Panc1 (cell line): ENCODE measurements around the gene THG1L. TPM values are rescaled to one million over a fixed set of nuclear protein-coding genes. Genes with fewer than 3 reads are reported as not detected.

ENCODE experiments used
- ATAC-seq: fragments of 200-7000 bp; cut with Tn5 transposase; 2 replicates; pipeline ENCODE4 v1.9.1; 2020; ENCODE audit warnings: mild to moderate bottlenecking, moderate library complexity
- BruUV-seq: library from RNA; stranded (reverse); fragments of 400-500 nt; replicated peaks from 2 replicates; lab custom pipeline; 2021; lab: Mats Ljungman, UMichigan
- CTCF ChIA-PET: fragments of 300-600 bp; sonication (Branson Sonifier 250); formaldehyde crosslinking; loops from one replicate; lab custom pipeline; 2022; ENCODE audit warnings: antibody characterized with exemption; lab: Charles Lee
- POLR2A ChIA-PET: fragments of 300-600 bp; sonication (Branson Sonifier 250); formaldehyde crosslinking; loops from one replicate; lab custom pipeline; 2022; ENCODE audit warnings: antibody characterized with exemption; lab: Charles Lee
- DNase-seq: peaks from one replicate; pipeline ENCODE4 v3.0.0-alpha.2; 2010; ENCODE audit warnings: low read depth, low spot score
- H3K27ac ChIP-seq: 2 replicates; pipeline ENCODE4 v1.5.1; 2011; ENCODE audit warnings: mild to moderate bottlenecking, low read length, inconsistent platforms
- H3K27me3 ChIP-seq: fragments of 200-500 bp; sonication (Bioruptor generic); 2 replicates; pipeline ENCODE4 v1.6.0; 2014; ENCODE audit warnings: low read length, inconsistent platforms; ENCODE audit not compliant: control insufficient read depth, insufficient read depth
- H3K36me3 ChIP-seq: fragments of 200-500 bp; sonication (Bioruptor generic); 2 replicates; pipeline ENCODE4 v1.5.1; 2014; ENCODE audit warnings: inconsistent platforms, mild to moderate bottlenecking, low read length, moderate library complexity; ENCODE audit not compliant: control insufficient read depth, insufficient read depth
- H3K4me1 ChIP-seq: 2 replicates; pipeline ENCODE4 v1.5.1; 2011; ENCODE audit warnings: inconsistent platforms, mild to moderate bottlenecking, low read length, moderate library complexity; ENCODE audit not compliant: control insufficient read depth, insufficient read depth
- H3K4me3 ChIP-seq, 2 experiments: 2 replicates each; pipeline ENCODE4 v1.5.1; 2011 to 2012; ENCODE audit warnings: low read depth in 2 of 2, low read length in 2 of 2, mild to moderate bottlenecking in 2 of 2, inconsistent platforms in 1 of 2, moderate library complexity in 1 of 2
- H3K9me3 ChIP-seq: fragments of 200-500 bp; sonication (Bioruptor generic); 2 replicates; pipeline ENCODE4 v1.5.1; 2014; ENCODE audit warnings: low read depth, mild to moderate bottlenecking, inconsistent platforms, low read length, moderate library complexity; ENCODE audit not compliant: control insufficient read depth, insufficient read depth
- POLR2AphosphoS5 ChIP-seq: IDR thresholded peaks from 2 replicates; pipeline ENCODE4 v1.6.1; 2012; ENCODE audit warnings: mild to moderate bottlenecking, low read depth, low read length, moderate library complexity
- SIN3A ChIP-seq: IDR thresholded peaks from 2 replicates; pipeline ENCODE4 v1.6.1; 2012; ENCODE audit warnings: low read depth, mild to moderate bottlenecking, low read length, moderate library complexity, borderline replicate concordance; ENCODE audit not compliant: insufficient read depth
- TCF7L2 ChIP-seq: IDR thresholded peaks from 2 replicates; pipeline ENCODE4 v1.6.1; 2011; ENCODE audit warnings: mild to moderate bottlenecking, low read depth, low read length, inconsistent platforms
- in situ Hi-C: cut with HindIII; loops from 2 replicates; pipeline ENCODE4 v1.10.0; 2016; ENCODE audit warnings: low sequenced_read_pairs, low pct_unique_long_range_greater_than_20kb
- intact Hi-C: fragments of 100-400 bp; cut with micrococcal nuclease; formaldehyde crosslinking; loops from one replicate; pipeline ENCODE4 v1.10.0; 2022; ENCODE audit not compliant: unreplicated experiment
- total RNA-seq: library from RNA; stranded (reverse); gene quantifications from one replicate; pipeline ENCODE4 v1.2.1, GENCODE V29; 2021; ENCODE audit not compliant: unreplicated experiment
- TF ChIP-seq, protein P1 (sequence below), 2 experiments: IDR thresholded peaks; 2 replicates each; pipeline ENCODE4 v1.6.1; 2011 to 2012; ENCODE audit warnings: low read depth in 2 of 2, control low read depth in 1 of 2, low read length in 1 of 2, mild to moderate bottlenecking in 1 of 2, moderate library complexity in 1 of 2; ENCODE audit not compliant: insufficient read depth in 1 of 2
- TF ChIP-seq, protein P2 (sequence below): fragments of 450-650 bp; IDR thresholded peaks from 2 replicates; pipeline ENCODE4 v1.5.1; 2017; ENCODE audit warnings: mild to moderate bottlenecking

The THG1L gene
- total RNA-seq, 1 experiment from 2014 or later = 15.4 TPM

DNA sequence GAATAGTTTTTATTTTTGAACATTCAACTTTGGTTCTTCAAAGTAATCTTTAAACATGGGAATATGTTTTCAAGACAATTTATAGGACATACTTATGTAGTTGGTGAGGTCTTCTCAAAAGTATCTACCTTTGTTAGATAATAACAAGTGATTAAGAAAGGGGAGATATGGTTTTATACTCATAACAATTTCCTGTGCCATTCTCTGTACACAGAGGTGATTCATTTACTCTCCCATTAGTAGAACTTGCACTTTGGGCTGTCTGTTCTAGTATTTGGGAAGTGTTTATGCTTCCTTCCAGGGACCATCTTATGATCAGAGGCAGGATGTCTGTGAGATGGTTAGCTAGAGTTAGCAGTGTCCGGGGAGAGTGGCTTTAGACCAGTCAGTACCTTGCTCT, 27.5 kb downstream of the THG1L start:
- ChIA-PET POLR2A (no interaction called here), CTCF (no interaction called here)
- Histone ChIP-seq H3K27ac (no peak overlapping the region), H3K4me3 (no peak overlapping the region), H3K9me3 (no peaks in the 10 kb centered on the region), H3K4me1 (no peaks in the 10 kb centered on the region; the same call in 1 of the 2 replicates), H3K27me3 (no peaks in the 10 kb centered on the region), H3K36me3 (no peaks in the 10 kb centered on the region)
- no TSS peak for BruUV-seq
- no peak for DNase-seq
- TF ChIP-seq, protein P1, sequence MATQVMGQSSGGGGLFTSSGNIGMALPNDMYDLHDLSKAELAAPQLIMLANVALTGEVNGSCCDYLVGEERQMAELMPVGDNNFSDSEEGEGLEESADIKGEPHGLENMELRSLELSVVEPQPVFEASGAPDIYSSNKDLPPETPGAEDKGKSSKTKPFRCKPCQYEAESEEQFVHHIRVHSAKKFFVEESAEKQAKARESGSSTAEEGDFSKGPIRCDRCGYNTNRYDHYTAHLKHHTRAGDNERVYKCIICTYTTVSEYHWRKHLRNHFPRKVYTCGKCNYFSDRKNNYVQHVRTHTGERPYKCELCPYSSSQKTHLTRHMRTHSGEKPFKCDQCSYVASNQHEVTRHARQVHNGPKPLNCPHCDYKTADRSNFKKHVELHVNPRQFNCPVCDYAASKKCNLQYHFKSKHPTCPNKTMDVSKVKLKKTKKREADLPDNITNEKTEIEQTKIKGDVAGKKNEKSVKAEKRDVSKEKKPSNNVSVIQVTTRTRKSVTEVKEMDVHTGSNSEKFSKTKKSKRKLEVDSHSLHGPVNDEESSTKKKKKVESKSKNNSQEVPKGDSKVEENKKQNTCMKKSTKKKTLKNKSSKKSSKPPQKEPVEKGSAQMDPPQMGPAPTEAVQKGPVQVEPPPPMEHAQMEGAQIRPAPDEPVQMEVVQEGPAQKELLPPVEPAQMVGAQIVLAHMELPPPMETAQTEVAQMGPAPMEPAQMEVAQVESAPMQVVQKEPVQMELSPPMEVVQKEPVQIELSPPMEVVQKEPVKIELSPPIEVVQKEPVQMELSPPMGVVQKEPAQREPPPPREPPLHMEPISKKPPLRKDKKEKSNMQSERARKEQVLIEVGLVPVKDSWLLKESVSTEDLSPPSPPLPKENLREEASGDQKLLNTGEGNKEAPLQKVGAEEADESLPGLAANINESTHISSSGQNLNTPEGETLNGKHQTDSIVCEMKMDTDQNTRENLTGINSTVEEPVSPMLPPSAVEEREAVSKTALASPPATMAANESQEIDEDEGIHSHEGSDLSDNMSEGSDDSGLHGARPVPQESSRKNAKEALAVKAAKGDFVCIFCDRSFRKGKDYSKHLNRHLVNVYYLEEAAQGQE (IDR thresholded peaks at IDR 0.05; ENCODE audit: insufficient read depth in 1 of 2, low read depth in 2 of 2, low read length in 1 of 2) = no peak
- TF ChIP-seq, protein P2, sequence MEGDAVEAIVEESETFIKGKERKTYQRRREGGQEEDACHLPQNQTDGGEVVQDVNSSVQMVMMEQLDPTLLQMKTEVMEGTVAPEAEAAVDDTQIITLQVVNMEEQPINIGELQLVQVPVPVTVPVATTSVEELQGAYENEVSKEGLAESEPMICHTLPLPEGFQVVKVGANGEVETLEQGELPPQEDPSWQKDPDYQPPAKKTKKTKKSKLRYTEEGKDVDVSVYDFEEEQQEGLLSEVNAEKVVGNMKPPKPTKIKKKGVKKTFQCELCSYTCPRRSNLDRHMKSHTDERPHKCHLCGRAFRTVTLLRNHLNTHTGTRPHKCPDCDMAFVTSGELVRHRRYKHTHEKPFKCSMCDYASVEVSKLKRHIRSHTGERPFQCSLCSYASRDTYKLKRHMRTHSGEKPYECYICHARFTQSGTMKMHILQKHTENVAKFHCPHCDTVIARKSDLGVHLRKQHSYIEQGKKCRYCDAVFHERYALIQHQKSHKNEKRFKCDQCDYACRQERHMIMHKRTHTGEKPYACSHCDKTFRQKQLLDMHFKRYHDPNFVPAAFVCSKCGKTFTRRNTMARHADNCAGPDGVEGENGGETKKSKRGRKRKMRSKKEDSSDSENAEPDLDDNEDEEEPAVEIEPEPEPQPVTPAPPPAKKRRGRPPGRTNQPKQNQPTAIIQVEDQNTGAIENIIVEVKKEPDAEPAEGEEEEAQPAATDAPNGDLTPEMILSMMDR = no peak
- TF ChIP-seq TCF7L2 (no peak), POLR2AphosphoS5 (no peak), SIN3A (no peak)
- intact Hi-C loops (no loop called here), in situ Hi-C loops (no loop called here)
- no peak for ATAC-seq

DNA sequence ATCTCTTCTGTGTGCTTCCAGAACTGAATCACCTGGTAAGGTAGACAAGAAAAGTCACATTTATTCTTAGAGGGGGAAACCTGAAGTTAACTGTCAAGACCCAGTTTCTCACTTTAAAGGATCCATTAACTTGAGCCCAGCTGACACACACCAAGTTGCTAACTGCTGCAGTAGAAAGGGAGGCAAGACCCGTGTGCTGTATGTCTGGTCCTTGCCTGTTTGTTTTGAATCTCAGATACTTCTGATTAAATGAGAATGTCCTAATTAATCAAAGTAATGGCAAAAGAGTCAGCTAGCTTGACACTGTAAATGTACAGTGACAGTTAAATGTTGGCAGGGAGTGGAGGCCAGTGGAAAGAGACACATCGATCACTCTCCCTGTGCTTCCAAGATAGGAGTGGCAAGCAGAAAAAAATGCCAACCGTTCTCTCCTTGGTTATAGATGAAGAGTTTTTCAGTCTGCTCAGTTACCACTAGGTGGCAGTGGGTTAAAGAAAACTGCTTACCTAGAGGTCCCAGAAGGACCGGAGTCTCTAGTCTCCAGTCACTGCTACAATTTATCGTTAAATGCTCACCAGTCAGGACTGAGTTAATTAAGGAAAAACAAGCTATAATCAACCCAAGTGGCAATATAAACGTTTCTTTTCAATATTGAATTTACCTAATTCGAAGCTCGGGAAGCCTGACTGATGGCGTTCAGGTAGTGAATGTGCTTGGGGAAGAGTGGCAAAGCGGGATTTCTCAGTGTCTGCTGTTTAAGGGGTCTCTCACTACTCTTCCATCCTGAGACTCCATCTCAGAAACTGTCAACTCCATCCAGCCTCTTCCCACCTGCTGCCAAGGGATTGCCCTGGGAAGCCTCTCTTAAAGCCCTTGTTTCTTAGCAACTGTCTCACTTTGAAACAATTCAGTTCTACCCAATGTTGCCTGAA, 30.7 kb downstream of the THG1L start:
- Histone ChIP-seq H3K4me3 (no peak overlapping the region), H3K27ac (no peak overlapping the region), H3K36me3 (no peaks in the 10 kb centered on the region), H3K4me1 (no peaks in the 10 kb centered on the region; the same call in 1 of the 2 replicates), H3K27me3 (no peaks in the 10 kb centered on the region), H3K9me3 (no peaks in the 10 kb centered on the region)
- DNase-seq (peak; percentile 35), ATAC-seq (peak; percentile 97)
- BruUV-seq = no TSS peak
- intact Hi-C loops (loop anchor here (10.0 kb wide), 1 partner anchor 233 kb away; no protein-coding TSS in a partner anchor), in situ Hi-C loops (no loop called here)
- ChIA-PET POLR2A (no interaction called here), CTCF (interaction anchor here (0.9 kb wide), 1 partner anchor 51 kb away, joined by 3 read pairs; no protein-coding TSS in a partner anchor)
- TF ChIP-seq, protein P1 (IDR thresholded peaks at IDR 0.05; ENCODE audit: insufficient read depth in 1 of 2, low read depth in 2 of 2, low read length in 1 of 2) = no peak
- TF ChIP-seq, protein P2 = peak; percentile 87
- TF ChIP-seq TCF7L2 (no peak), SIN3A (no peak), POLR2AphosphoS5 (no peak)
